Activated naive CD4-positive, alpha-beta T cell treated with anti-CD3 and anti-CD28 coated beads for 36 hours (primary cell): ENCODE results near the gene TTC14. TPM values are rescaled to one million over a fixed set of nuclear protein-coding genes. Genes with fewer than 3 reads are reported as not detected.
"Not testable (repeated sequence)": the region's sequence is repeated elsewhere in the genome, so short reads cannot be mapped to it uniquely, and the experiment has no call there.

Experiments used
- CTCF ChIA-PET: fragments of 350-600 bp; sonication (Branson Sonifier 250); formaldehyde crosslinking; loops from one replicate; lab custom pipeline; 2021; ENCODE audit warnings: antibody characterized with exemption; lab: Charles Lee
- DNase-seq: peaks from one replicate; pipeline ENCODE4 v3.0.0-alpha.2; 2020
- H3K27ac Mint-ChIP-seq: one replicate; pipeline ENCODE4 v1.8.0; 2021; ENCODE audit warnings: mild to moderate bottlenecking, mixed read lengths
- H3K27me3 Mint-ChIP-seq: one replicate; pipeline ENCODE4 v1.8.0; 2021; ENCODE audit warnings: low read depth, mixed read lengths
- H3K36me3 Mint-ChIP-seq: one replicate; pipeline ENCODE4 v1.8.0; 2021; ENCODE audit warnings: low read depth, mixed read lengths
- H3K4me1 Mint-ChIP-seq: one replicate; pipeline ENCODE4 v1.8.0; 2021; ENCODE audit warnings: low read depth, mixed read lengths
- H3K4me3 Mint-ChIP-seq: one replicate; pipeline ENCODE4 v1.8.0; 2021; ENCODE audit warnings: mild to moderate bottlenecking, moderate library complexity, mixed read lengths
- H3K9me3 Mint-ChIP-seq: one replicate; pipeline ENCODE4 v1.8.0; 2021; ENCODE audit warnings: mixed read lengths
- intact Hi-C: fragments of 100-400 bp; cut with micrococcal nuclease; formaldehyde crosslinking; loops from one replicate; pipeline ENCODE4 v1.15.1; 2023
- total RNA-seq, 2 experiments: library from RNA; stranded (reverse); gene quantifications; one replicate each; pipeline ENCODE4 v1.2.3, GENCODE V29; 2021

Gene TTC14
- total RNA-seq, 2 experiments from 2014 or later, result 51.7 to 52.4 TPM

DNA sequence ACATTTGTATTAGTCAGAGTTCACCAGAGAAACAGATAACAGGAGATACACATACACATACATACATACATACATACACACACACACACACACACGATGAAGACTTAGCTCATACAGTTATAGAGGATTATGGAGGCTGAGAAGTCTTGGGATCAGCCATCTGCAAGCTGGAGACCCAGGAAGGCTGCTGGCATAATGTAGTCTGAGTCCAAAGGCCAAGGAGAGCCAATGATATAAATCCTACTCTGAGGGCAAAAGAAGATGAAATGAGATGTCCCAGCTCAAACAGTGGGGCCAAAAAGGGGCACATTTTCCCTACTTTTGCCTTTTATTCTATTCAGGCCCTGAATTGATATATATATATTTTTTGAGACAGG lies 6.4 kb upstream of the TTC14 start:
- H3K27ac Mint-ChIP-seq, result no peak overlapping the region
- intact Hi-C loops, result loop anchor here (1.0 kb wide), 1 partner anchor 666 kb away; no protein-coding TSS in a partner anchor
- CTCF ChIA-PET, result interaction anchor here (1.5 kb wide), 1 partner anchor 666 kb away, joined by 4 read pairs; no protein-coding TSS in a partner anchor
- H3K27me3 Mint-ChIP-seq, result peaks cover 38% of the 10 kb centered on the region
- H3K9me3 Mint-ChIP-seq, result no peaks in the 10 kb centered on the region
- no peak overlapping the region for H3K4me3 Mint-ChIP-seq
- no peak for DNase-seq
- no peaks in the 10 kb centered on the region for H3K36me3 Mint-ChIP-seq
- H3K4me1 Mint-ChIP-seq, result no peaks in the 10 kb centered on the region

- intact Hi-C loops, result loop anchor here (5.0 to 10.0 kb wide), 4 partner anchors 387 to 1453 kb away; partner anchors contain the start of genes DNAJC19 and PIK3CA
- CTCF ChIA-PET, result interaction anchor here (0.8 kb wide), 1 partner anchor 79 kb away, joined by 3 read pairs; the partner anchor contains the start of gene CCDC39
- DNase-seq, result no peak
- peaks cover 12% of the 10 kb centered on the region for H3K4me1 Mint-ChIP-seq
- peaks cover 14% of the 10 kb centered on the region for H3K36me3 Mint-ChIP-seq
- H3K27ac Mint-ChIP-seq, result no peak overlapping the region
- H3K9me3 Mint-ChIP-seq, result no peaks in the 10 kb centered on the region
- H3K4me3 Mint-ChIP-seq, result peak overlapping the region; percentile 94
- peaks cover 18% of the 10 kb centered on the region for H3K27me3 Mint-ChIP-seq
These were observed 1.5 kb upstream of the TTC14 start for GRCh38 chr3:180600473-180600872.

GRCh38 chr3:180611006-180611405 lies 9.0 kb downstream of the TTC14 start:
- CTCF ChIA-PET, result no interaction called here
- Mint-ChIP-seq H3K4me3 (no peak overlapping the region), H3K4me1 (peaks cover 2% of the 10 kb centered on the region), H3K27ac (no peak overlapping the region), H3K27me3 (no peaks in the 10 kb centered on the region), H3K9me3 (no peaks in the 10 kb centered on the region), H3K36me3 (peaks cover 34% of the 10 kb centered on the region)
- DNase-seq, result no peak
- intact Hi-C loops, result no loop called here

GRCh38 chr3:180612364-180612763 lies 10.4 kb downstream of the TTC14 start:
- Mint-ChIP-seq H3K9me3 (no peaks in the 10 kb centered on the region), H3K4me1 (no peaks in the 10 kb centered on the region), H3K4me3 (no peak overlapping the region), H3K27ac (no peak overlapping the region), H3K27me3 (no peaks in the 10 kb centered on the region), H3K36me3 (peaks cover 29% of the 10 kb centered on the region)
- DNase-seq, result no peak
- intact Hi-C loops, result no loop called here
- CTCF ChIA-PET, result no interaction called here

- peaks cover 19% of the 10 kb centered on the region for H3K36me3 Mint-ChIP-seq
- intact Hi-C loops, result loop anchor here (5.0 kb wide), 1 partner anchor 296 kb away; the partner anchor contains the start of gene FXR1
- CTCF ChIA-PET, result no interaction called here
- H3K9me3 Mint-ChIP-seq, result no peaks in the 10 kb centered on the region
- DNase-seq, result no peak
- no peaks in the 10 kb centered on the region for H3K4me1 Mint-ChIP-seq
- H3K27me3 Mint-ChIP-seq, result no peaks in the 10 kb centered on the region
- no peak overlapping the region for H3K27ac Mint-ChIP-seq
- no peak overlapping the region for H3K4me3 Mint-ChIP-seq
These were observed 14.0 kb downstream of the TTC14 start for GRCh38 chr3:180615954-180616353.

- no peaks in the 10 kb centered on the region for H3K27me3 Mint-ChIP-seq
- no peaks in the 10 kb centered on the region for H3K9me3 Mint-ChIP-seq
- H3K36me3 Mint-ChIP-seq, result peaks cover 15% of the 10 kb centered on the region
- intact Hi-C loops, result loop anchor here (5.0 kb wide), 1 partner anchor 295 kb away; the partner anchor contains the start of gene FXR1
- DNase-seq, result no peak
- H3K4me1 Mint-ChIP-seq, result no peaks in the 10 kb centered on the region
- CTCF ChIA-PET, result no interaction called here
- H3K4me3 Mint-ChIP-seq, result no peak overlapping the region
- H3K27ac Mint-ChIP-seq, result no peak overlapping the region
These were observed 15.1 kb downstream of the TTC14 start for GRCh38 chr3:180617049-180617448.

GRCh38 chr3:180618563-180618962 lies 16.6 kb downstream of the TTC14 start:
- H3K27me3 Mint-ChIP-seq, H3K9me3 Mint-ChIP-seq, H3K4me3 Mint-ChIP-seq, H3K4me1 Mint-ChIP-seq, DNase-seq, CTCF ChIA-PET, H3K27ac Mint-ChIP-seq: not testable (repeated sequence)
- H3K36me3 Mint-ChIP-seq, result peaks cover 14% of the 10 kb centered on the region
- intact Hi-C loops, result loop anchor here (5.0 kb wide), 1 partner anchor 294 kb away; the partner anchor contains the start of gene FXR1

GRCh38 chr3:180619723-180620122 lies 17.8 kb downstream of the TTC14 start:
- intact Hi-C loops, result loop anchor here (5.0 kb wide), 1 partner anchor 293 kb away; the partner anchor contains the start of gene FXR1

GRCh38 chr3:180624714-180625113 lies 22.8 kb downstream of the TTC14 start:
- peaks cover 9% of the 10 kb centered on the region for H3K9me3 Mint-ChIP-seq
- intact Hi-C loops, result loop anchor here (1.0 to 2.0 kb wide), 2 partner anchors 22 to 56 kb away; partner anchors contain the start of gene TTC14
- CTCF ChIA-PET, result no interaction called here
- H3K4me1 Mint-ChIP-seq, result peaks cover 27% of the 10 kb centered on the region
- H3K27me3 Mint-ChIP-seq, result no peaks in the 10 kb centered on the region
- H3K36me3 Mint-ChIP-seq, result peaks cover 29% of the 10 kb centered on the region
- H3K4me3 Mint-ChIP-seq, result no peak overlapping the region
- peak overlapping the region; percentile 82 for H3K27ac Mint-ChIP-seq
- no peak for DNase-seq

More at GRCh38 chr3:180619723-180620122, 17.8 kb downstream of the TTC14 start:
- H3K27ac Mint-ChIP-seq, result no peak overlapping the region
- CTCF ChIA-PET, result interaction anchor here (0.6 kb wide), 1 partner anchor 1754 kb away, joined by 3 read pairs; no protein-coding TSS in a partner anchor
- DNase-seq, result no peak
- H3K36me3 Mint-ChIP-seq, result peaks cover 19% of the 10 kb centered on the region
- H3K4me3 Mint-ChIP-seq, result no peak overlapping the region
- peaks cover 9% of the 10 kb centered on the region for H3K4me1 Mint-ChIP-seq
- peaks cover 6% of the 10 kb centered on the region for H3K9me3 Mint-ChIP-seq
- H3K27me3 Mint-ChIP-seq, result no peaks in the 10 kb centered on the region

DNA sequence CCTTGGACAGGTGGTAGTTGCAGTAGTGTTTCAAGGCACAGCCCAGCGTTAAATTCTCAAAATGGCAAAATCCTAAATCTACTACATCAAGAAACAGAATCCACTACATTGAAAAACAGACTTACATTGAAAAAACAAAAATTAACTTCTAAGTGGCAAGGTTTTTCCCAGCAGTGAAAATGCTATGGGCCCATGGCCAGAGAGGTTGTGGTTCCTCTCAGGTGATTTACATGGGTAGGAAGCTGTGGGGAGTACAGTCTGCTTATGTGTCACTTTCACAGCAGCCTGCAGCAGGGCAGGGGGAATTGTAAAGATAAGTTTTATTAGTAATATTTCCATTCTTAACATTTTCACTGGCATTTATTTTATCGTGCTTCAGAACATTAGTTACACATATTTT lies 24.9 kb downstream of the TTC14 start:
- no peak overlapping the region for H3K4me3 Mint-ChIP-seq
- peaks cover 9% of the 10 kb centered on the region for H3K9me3 Mint-ChIP-seq
- peak overlapping the region; percentile 18 for H3K27ac Mint-ChIP-seq
- intact Hi-C loops, result no loop called here
- CTCF ChIA-PET, result no interaction called here
- peaks cover 29% of the 10 kb centered on the region for H3K36me3 Mint-ChIP-seq
- peaks cover 41% of the 10 kb centered on the region for H3K4me1 Mint-ChIP-seq
- DNase-seq, result peak; percentile 20
- no peaks in the 10 kb centered on the region for H3K27me3 Mint-ChIP-seq

- no peak for DNase-seq
- Mint-ChIP-seq H3K27ac (peak overlapping the region; percentile 51), H3K36me3 (peaks cover 12% of the 10 kb centered on the region), H3K4me1 (peaks cover 25% of the 10 kb centered on the region), H3K27me3 (peaks cover 16% of the 10 kb centered on the region), H3K4me3 (no peak overlapping the region), H3K9me3 (no peaks in the 10 kb centered on the region)
- intact Hi-C loops, result loop anchor here (1.0 to 10.0 kb wide), 3 partner anchors 28 to 544 kb away; partner anchors contain the start of genes CCDC39 and TTC14
- CTCF ChIA-PET, result no interaction called here
These were observed 28.4 kb downstream of the TTC14 start for GRCh38 chr3:180630371-180630770.

- intact Hi-C loops, result loop anchor here (2.0 to 10.0 kb wide), 2 partner anchors 47 to 543 kb away; partner anchors contain the start of gene CCDC39
- H3K4me1 Mint-ChIP-seq, result peaks cover 20% of the 10 kb centered on the region
- DNase-seq, result no peak
- no peak overlapping the region for H3K4me3 Mint-ChIP-seq
- H3K27ac Mint-ChIP-seq, result no peak overlapping the region
- CTCF ChIA-PET, result no interaction called here
- no peaks in the 10 kb centered on the region for H3K9me3 Mint-ChIP-seq
- peaks cover 6% of the 10 kb centered on the region for H3K36me3 Mint-ChIP-seq
- H3K27me3 Mint-ChIP-seq, result peaks cover 25% of the 10 kb centered on the region
These were observed 29.4 kb downstream of the TTC14 start for GRCh38 chr3:180631317-180631716.

DNA sequence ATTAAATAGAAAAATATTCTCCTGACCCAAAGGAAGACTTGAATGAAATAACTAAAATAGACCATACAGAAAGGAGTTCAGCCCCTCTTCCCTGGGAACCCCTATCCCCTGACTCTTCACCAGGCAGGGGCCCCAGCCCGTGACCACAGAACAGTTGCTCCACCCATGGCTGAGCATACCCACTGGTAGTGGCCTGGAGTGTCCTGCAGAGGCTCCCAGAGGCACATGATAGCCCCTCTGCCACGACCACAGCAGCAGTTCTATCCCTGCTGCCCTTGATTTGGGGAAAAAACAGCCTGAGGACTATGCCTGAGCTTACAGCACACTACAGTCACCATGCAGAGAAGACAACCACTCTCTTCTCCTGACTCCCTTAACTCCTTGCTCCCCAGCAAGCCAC lies 31.8 kb downstream of the TTC14 start:
- Mint-ChIP-seq H3K27me3 (peaks cover 41% of the 10 kb centered on the region), H3K4me3 (no peak overlapping the region), H3K36me3 (peaks cover under 1% of the 10 kb centered on the region), H3K4me1 (peaks cover 15% of the 10 kb centered on the region), H3K27ac (no peak overlapping the region), H3K9me3 (no peaks in the 10 kb centered on the region)
- intact Hi-C loops, result loop anchor here (10.0 kb wide), 1 partner anchor 541 kb away; no protein-coding TSS in a partner anchor
- CTCF ChIA-PET, result no interaction called here
- no peak for DNase-seq
